GM19025 (cell line): ENCODE results near the gene CGAS.
"Not testable (repeated sequence)": the region's sequence is repeated elsewhere in the genome, so short reads cannot be mapped to it uniquely, and the experiment has no call there.

ENCODE experiments used
- ATAC-seq: cut with Tn5 transposase; IDR thresholded peaks from one replicate; pipeline ENCODE4 v1.9.1; 2021; ENCODE audit warnings: mild to moderate bottlenecking, low read depth, moderate library complexity; ENCODE audit not compliant: unreplicated experiment

The CGAS gene

GRCh38 chr6:73452107-73452461 is at the start of gene CGAS:
TSS of gene CGAS (minus strand) at chr6:73452297. CDS start at chr6:73452181, 116 bp downstream.
- peak; percentile 65 for ATAC-seq

DNA sequence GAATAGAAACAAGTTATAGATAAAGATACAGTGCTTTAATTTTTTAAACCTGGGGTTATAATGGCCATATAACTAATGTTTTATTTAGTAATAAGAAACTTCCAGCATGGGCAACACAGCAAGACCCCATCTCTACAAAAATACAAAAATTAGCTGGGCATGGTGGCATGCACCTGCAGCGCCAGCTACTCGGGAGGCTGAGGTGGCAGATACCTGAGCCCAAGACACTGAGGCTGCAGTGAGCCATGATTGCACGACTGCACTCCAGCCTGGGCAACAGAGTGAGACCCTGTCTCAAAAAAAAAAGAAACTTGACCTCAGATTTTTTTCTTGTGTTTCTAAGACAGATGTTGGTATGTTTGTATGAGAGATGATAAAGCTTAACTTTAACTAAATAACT is 45.8 kb upstream of the CGAS start:
- no peak for ATAC-seq

DNA sequence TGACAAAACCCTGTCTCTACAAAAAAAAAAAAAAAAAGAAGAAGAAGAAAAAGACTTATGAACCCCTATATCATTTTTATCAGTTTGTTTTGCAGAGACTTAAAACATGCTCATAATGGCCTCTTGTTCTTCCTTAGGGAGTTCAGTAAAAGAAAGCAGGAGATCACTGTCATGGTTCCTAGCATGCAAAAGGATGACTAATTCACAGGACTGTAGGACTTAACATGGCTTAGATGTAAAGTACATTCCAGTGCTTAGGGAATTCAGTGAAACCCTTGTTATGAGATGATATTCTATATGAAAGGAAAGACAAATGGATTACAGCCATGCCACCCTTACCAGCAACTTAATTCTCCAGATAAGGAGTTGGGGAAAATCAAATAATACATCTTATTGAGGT is 39.3 kb upstream of the CGAS start:
- no peak for ATAC-seq

DNA sequence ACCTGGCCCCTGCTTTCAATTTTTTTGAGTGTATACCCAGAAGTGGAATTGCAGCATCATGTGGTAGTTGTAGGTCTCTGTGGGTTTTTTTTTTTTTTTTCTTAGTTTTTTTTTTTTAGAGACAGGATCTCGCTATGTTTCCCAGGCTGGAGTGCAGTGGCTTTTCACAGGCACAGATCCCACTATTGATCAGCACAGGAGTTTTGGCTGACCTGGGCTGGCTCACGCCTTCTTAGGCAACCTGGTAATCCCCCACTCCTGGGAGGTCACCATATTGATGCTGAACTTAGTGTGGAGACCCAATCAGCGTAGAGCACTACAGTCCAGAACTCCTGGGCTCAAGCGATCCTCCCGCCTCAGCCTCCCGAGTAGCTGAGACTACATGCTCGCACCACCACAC is 35.4 kb upstream of the CGAS start:
- no peak for ATAC-seq

GRCh38 chr6:73484438-73484837 is 32.3 kb upstream of the CGAS start:
- no peak for ATAC-seq

DNA sequence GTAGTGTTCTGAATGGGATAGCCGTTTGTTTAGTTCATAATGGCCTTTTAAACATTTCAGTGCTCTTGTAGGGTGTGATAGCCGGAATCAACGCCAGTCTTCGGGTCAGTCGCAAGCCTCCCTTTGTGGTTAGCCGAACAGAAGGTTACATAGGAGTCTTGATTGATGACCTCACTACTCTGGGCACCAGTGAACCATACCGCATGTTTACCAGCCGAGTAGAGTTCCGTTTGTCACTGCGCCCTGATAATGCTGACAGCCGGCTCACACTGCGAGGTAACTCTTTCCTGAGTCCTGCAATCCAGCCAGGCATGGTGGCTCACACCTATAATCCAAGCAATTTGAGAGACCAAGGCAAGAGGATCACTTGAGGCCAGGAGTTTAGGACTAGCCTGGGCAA is 29.9 kb upstream of the CGAS start:
- no peak for ATAC-seq

- no peak for ATAC-seq
These were observed 25.3 kb upstream of the CGAS start for GRCh38 chr6:73477407-73477806.

DNA sequence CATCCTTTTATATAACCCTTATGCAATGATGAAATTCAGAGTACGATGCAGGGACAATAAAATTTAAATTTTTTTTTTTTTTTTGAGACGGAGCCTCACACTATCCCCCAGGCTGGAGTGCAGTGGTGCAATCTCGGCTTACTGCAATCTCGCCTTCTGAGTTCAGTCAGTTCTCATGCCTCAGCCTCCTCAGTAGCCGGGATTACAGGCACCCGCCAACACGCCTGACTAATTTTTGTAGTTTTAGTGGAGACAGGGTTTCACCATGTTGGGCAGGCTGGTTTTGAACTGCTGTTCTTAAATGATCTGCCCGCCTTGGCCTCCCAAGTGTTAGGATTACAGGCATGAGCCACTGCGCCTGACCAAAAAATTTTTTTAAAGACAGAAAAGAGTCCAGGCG is 24.6 kb upstream of the CGAS start:
- ATAC-seq = no peak

DNA sequence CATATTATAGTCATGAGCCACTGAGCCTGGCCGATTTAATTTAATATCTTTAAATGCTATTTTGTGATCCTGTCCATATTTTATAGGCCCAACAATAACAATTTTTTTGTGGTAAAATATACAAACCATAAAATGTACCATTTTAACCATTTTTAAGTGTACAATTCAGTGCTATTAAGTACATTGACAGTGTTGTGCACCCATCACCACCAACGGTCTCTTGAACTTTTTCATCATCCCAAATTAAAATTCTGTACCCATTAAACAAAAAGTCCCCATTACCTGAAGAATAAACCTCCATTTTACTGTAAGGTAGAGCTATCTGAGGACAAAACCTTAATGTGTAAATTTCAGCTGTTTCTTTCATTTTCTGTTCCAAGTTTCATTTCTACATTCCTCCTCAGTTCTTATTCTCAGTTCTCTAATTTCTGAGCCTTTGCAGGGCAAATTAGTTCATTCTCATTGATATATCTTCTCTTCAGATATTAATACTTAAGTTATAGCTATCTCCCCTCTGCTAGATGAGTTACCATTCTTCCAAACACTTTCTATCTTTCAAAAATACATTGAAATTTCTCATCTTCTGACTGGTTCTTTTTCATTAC is 19.7 kb upstream of the CGAS start:
- peak; percentile 92 for ATAC-seq

DNA sequence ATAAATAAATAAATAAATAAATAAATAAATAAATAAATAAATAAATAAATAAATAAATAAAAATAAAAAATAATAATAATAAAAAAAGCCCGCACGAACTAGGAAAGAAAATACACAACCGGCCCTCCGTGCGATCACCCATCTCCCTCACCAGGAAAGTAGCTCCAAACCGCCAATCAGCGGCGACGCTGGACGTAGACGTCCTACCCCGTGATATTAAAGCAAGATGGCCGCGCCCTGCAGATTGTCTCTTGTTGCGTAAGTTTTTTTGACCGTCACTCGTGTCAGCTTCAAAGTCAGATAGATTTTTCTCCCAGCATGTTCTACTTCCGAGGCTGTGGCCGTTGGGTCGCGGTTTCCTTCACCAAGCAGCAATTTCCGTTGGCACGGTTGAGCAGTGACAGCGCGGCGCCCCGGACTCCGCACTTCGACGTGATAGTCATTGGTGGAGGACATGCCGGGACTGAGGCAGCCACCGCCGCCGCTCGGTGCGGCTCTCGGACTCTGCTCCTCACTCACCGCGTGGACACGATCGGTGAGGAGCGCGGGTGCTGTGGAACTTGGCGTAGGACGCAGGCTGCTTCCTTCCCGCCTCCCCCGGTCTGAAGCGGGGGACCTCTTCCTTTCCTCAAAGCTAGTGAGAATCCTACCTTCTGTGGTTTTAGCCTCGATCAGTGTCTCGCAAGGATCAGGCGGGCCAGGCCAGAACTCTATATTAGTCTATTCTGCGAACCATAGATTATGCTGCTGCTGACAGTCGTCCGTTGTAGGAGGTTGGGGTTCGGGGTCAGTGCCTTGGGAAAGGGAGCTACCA is 9.6 kb upstream of the CGAS start, which contains the start of gene MTO1:
Gene MTO1 (plus strand): TSS at position 201 of the 814 bp plus-strand sequence. CDS start 118 bp downstream, at position 319.
- ATAC-seq = peak; percentile 92

DNA sequence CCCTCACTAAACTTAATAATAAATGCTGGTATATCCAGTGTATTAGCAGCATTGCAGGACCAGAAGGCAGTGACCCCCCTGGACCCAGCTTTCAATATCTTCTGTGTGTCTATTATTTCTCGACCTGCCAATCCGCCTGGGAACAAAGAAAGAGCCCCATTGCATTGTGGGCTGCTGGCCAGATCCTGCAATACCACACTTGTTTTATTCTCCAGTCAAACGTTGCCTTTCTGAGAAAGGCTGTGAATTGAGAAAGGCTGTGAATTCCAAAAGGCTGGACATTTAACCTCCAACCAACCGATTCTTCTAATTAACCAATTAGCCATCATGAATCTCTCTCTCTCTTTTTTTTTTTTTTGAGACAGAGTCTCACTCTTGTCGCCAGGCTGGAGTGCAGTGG is 8.0 kb upstream of the CGAS start:
- no peak for ATAC-seq

- ATAC-seq = not testable (repeated sequence)
These were observed 7.4 kb upstream of the CGAS start for GRCh38 chr6:73459474-73459873.

DNA sequence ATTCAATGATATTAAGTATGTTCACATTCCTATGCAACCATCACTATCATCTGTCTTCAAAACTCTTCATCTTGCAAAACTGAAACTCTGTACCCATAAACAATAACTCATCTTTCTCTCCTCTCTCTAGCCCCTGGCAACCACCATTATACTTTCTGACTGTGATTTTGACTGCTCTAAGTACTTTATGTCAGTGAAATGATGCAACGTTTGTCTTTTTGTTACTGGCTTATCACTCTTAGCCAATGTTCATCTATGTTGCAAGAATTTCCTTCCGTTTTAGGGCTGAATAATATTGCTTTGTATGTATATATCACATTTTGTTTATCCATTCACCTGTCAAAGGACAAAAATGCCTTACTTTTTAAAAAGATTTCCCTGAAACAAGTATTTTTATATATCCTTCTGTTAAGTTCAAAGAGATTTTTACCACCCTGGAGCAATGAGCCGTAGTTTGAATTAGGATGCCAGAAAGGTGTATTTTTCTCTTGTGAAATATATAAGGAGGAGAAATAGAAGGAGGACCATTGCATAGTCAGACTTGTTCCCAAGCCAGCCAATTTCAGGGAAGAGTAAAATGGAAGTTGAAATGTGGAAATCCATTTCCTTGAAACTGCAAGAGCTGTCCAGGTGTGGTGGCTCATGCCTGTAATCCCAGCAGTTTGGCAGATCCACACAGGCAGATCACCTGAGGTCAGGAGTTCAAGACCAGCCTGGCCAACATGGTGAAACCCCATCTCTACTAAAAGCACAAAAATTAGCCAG is 4.0 kb upstream of the CGAS start:
- ATAC-seq = no peak

DNA sequence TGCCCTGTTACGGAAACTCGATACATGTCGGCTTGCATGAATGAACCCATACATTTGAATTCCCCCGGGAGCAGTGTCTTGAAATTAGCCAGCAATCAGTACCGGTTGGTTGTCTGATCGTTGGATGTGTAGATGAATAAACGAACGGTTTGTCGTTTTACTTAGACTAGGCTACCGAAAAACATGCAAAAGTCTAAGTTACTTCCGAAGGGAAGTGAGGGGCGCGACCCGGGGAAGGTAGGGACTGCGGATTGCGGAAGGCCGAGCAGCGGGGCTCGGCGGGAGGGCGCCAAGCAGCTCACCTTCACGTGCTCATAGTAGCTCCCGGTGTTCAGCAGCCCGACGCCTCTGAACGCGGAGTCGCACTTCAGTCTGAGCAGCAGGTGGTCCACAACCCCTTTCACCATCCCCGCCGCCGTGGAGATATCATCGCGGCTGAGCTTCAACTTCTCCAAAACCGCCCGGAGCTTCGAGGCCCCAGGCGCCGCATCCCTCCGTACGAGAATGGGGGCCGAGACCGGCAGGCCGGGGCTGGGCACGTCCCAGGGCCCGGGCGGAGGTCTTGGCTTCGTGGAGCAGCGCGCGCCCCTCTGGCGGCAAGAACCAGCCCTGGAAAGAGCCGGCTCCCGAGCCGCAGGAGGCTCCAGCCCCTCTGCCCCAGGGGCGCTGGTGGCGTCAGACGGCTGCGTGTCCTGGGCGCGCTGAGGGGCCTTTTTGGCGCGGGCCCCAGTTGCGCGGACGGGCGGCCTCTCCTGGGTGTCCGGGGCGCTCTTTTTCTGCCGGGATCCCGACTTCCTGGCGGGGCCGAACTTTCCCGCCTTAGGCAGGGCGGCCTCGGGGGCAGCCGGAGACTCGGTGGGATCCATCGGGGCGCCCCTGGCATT is 632 bp downstream of the CGAS start:
- ATAC-seq = peak; percentile 44

DNA sequence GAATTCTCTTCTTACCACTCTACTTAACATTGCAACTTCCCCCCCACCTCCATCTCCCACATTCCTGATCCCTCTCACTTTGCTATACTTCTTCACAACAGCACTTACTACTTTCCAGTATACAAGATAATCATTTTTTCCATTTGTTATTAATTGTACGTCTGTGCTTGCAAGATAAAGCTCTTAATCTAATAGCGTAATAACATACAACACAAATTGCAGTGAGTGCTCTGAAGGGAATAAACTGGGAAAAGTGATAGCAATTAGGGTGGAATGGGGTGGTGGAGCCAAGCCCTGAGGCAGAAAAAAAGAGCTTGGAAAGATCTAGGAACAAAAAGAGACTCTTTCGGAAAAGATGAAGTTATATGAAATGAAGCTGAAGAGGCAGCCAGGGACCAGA is 8.5 kb downstream of the CGAS start:
- no peak for ATAC-seq

DNA sequence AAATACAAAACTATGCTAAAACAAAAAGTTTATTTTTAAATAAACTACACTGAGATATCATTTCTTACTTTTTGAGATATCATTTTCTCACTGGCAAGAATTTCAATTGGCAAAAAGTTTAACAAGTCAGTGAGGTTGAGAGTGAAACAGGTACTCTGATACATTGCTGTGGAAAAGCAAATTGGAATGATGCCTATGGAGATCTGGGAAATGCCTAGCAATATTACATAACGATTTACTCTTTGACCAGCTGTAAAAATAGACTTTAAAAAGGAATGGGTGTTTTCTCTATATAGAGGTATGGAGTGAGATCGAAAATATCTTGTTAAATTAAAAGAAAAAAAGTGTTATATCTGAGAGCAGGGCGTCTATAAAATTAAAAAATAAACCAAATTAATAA is 16.9 kb downstream of the CGAS start:
- no peak for ATAC-seq

DNA sequence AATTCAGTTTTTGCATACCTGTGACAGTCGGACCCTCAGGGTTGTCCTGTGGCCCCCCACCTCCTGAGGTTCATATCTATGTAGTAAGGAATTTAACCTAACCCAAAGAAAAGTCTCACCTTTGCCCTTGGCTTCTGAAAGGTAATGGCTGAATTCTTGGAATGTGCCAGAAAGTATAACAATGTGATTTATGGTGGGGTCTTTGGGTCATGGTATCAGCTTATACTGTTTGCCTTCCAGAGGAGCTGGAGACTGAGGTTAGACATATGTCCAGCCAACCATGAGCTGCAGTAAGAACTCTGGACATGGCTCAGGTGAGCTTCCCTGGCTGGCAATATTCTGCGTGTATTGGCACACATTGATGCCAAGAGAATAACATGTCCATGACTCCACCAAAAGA is 30.6 kb downstream of the CGAS start:
- no peak for ATAC-seq

DNA sequence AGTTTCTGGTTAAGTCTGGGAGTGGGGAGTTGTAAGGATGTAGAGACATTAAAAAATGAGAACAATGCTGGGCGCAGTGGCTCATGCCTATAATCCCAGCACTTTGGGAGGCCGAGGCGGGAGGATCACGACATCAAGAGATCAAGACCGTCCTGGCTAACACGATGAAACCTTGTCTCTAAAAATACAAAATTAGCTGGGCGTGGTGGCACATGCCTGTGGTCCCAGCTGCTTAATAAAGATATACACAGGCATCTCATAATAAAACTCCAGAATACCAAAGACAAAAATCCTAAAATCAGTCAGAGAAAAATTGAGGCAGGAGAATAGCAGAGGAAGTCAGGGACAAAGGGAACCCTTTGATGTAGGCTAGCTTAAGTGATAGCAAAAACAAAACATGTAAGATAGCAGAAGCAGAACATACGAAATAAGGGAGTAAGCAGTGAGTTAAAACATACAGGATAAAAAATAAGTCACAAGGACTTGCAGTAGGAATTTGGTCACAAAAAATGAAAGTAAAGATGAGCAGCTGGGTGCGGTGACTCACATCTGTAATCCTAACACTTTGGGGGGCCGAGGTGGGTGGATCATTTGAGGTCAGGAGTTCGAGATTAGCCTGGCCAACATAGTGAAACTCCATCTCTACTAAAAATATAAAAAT is 33.9 kb downstream of the CGAS start:
- no peak for ATAC-seq

- ATAC-seq = no peak
These were observed 39.0 kb downstream of the CGAS start for GRCh38 chr6:73413102-73413501.

- ATAC-seq = no peak
These were observed 42.7 kb downstream of the CGAS start for GRCh38 chr6:73409395-73409794.
